Measurements from ENCODE around the gene HYLS1.

HYLS1 gene

DNA sequence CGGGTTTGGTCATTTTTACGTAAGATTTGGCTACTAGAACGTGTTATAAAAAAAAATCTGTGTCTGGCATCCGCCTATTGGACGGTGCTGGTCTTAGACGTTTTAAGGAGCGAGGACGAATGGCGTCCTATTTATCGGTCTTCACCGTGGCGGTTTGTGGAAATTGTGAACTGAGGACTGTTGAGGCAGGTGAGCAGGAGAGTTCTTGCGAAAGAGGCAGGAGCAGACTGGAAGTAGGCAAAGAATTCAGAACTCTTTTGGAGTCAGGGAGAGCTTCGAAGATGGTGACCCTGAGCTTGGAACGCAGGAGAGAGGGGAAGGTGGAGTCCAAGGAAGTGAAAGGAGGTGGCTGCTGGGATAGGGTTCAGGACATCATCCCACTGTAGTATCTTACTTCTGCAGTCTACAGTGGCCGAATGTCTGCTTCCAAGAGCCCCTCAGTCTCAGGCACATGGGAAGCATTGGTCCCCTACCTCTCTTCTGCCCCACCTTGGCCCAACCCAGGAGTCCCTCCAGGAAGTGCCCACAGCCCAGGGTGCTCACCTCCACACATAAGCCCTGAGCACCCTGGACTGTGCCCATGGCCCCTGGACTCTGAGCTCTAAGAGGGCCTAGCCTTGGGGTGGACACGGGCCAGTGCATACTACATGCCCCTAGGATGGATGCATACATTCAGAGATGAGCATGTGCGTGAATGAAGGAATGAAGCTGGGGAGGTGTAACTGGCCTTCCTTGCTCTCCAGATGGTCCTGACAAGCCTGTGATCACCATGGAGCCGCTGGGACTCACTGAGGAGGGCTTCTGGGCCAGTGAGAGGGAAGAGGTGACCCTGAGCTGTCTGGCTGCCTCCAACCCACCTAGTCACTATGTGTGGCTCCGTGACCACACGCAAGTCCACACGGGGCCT, 62.1 kb downstream of the HYLS1 start:
- no peak for DNase-seq (ENCODE audit: low read depth)

DNA sequence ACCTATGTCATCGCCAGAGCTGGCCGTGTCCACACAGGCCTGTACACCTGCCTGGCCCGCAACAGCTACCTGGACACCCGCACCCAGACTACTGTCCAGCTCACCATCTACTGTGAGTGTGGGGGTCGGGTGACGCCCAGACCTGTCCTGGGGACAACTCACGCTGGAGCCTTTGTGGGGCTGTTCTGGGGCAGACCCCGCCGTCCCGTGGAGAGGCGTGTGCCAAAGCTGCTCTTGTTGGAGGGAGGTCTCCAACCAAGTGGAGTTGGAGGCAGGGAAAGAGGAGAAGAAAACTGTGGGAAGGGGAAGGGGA, 62.7 kb downstream of the HYLS1 start:
- DNase-seq (ENCODE audit: low read depth) = no peak
